ENCODE data around the gene LYZL1. TPM values are rescaled to one million over a fixed set of nuclear protein-coding genes. Genes with fewer than 3 reads are reported as not detected.
"Not testable (repeated sequence)": the region's sequence is repeated elsewhere in the genome, so short reads cannot be mapped to it uniquely, and the experiment has no call there.

Gene LYZL1
- polyA plus RNA-seq, 1 of the 3 experiments (the other 2 are of a cell fraction): not detected

- TF ChIP-seq, protein P1, sequence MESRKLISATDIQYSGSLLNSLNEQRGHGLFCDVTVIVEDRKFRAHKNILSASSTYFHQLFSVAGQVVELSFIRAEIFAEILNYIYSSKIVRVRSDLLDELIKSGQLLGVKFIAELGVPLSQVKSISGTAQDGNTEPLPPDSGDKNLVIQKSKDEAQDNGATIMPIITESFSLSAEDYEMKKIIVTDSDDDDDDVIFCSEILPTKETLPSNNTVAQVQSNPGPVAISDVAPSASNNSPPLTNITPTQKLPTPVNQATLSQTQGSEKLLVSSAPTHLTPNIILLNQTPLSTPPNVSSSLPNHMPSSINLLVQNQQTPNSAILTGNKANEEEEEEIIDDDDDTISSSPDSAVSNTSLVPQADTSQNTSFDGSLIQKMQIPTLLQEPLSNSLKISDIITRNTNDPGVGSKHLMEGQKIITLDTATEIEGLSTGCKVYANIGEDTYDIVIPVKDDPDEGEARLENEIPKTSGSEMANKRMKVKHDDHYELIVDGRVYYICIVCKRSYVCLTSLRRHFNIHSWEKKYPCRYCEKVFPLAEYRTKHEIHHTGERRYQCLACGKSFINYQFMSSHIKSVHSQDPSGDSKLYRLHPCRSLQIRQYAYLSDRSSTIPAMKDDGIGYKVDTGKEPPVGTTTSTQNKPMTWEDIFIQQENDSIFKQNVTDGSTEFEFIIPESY (IDR thresholded peaks at IDR 0.05; ENCODE audit: borderline replicate concordance, low read depth): no peak
Measured at GRCh38 chr10:29356931-29357330, 68.1 kb downstream of the LYZL1 start (continued).

- no peaks in the 10 kb centered on the region for H4K20me1 ChIP-seq (ENCODE audit: insufficient read depth)
- no peak for TF ChIP-seq FOXM1 (IDR thresholded peaks at IDR 0.05; ENCODE audit: low read depth)
- TF ChIP-seq FOXJ3 (CRISPR knock-in tag; IDR thresholded peaks at IDR 0.05): no peak
- TF ChIP-seq RAD21 (IDR thresholded peaks at IDR 0.05; ENCODE audit: low read length): no peak
- H3K36me3 ChIP-seq (replicated peaks in 1 of 2; ENCODE audit: control insufficient read depth in 1 of 2, insufficient read depth in 2 of 2, low read length in 1 of 2): no peaks in the 10 kb centered on the region
- H3F3A ChIP-seq (replicated peaks; ENCODE audit: insufficient read depth): no peaks in the 10 kb centered on the region
- H3K9me2 ChIP-seq: no peaks in the 10 kb centered on the region; the same call in 1 of the 2 replicates
- H3K27ac ChIP-seq (ENCODE audit: low read depth in 2 of 2, low read length in 1 of 2): no peak overlapping the region
- H3K4me2 ChIP-seq: no peak overlapping the region
- H3K9me3 ChIP-seq: no peaks in the 10 kb centered on the region
- no peaks in the 10 kb centered on the region for H3K79me2 ChIP-seq (ENCODE audit: insufficient read depth)
- 79% methylated on average over 12 of the region's 12 CpGs for WGBS (ENCODE audit: low lambda C conversion rate)
- ChIA-PET POLR2A (no interaction called here), CTCF (interaction anchor here (1.1 kb wide), 1 partner anchor 731 kb away, joined by 3 read pairs; no protein-coding TSS in a partner anchor)
- H3K9ac ChIP-seq: no peak overlapping the region
- no peak for DNase-seq
- no peaks in the 10 kb centered on the region; the same call in 1 of the 2 replicates for H3K27me3 ChIP-seq (ENCODE audit: insufficient read depth)
- H3K4me1 ChIP-seq (ENCODE audit: control insufficient read depth in 1 of 2, insufficient read depth in 2 of 2, low read depth in 1 of 2, low read length in 1 of 2): no peaks in the 10 kb centered on the region; a peak in 1 of 4 replicates
- no peak overlapping the region for H2AFZ ChIP-seq (ENCODE audit: low read depth)
- H3K4me3 ChIP-seq (ENCODE audit: low read depth in 2 of 2, low read length in 1 of 2): no peak overlapping the region
Measured at GRCh38 chr10:29358010-29358616, 69.2 kb downstream of the LYZL1 start.

DNA sequence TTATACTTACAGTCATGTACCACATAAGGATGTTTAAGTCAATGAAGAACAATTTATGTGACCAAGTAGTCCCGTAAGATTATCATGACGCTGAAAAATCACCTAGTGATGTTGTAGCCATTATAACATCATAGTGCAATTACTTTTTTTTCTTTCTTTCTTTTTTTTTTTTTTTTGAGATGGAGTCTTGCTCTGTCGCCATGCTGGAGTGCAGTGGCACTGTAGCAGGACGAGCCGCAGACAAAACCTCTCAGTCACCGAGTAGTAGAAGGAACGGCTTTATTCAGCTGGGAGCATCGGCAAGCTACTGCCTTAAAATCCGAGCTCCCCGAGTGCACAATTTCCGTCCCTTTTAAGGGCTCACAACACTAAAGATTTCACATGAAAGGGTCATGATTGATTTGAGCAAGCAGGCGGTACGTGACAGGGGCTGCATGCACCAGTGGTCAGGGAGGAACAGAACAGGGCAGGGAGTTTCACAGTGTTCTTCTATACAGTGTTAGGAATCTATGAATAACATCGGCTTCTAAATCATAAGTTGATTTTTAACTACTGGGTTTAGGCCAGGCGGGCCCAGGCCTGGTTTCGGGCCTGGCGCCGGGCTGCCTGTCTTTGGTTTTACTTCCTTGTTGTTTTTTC lies 71.5 kb downstream of the LYZL1 start:
- 82% methylated on average over 18 of the region's 18 CpGs for WGBS (ENCODE audit: low lambda C conversion rate)
- DNase-seq; H3K27me3 ChIP-seq (ENCODE audit: insufficient read depth); H3F3A ChIP-seq (replicated peaks; ENCODE audit: insufficient read depth); H3K4me3 ChIP-seq (ENCODE audit: low read depth in 2 of 2, low read length in 1 of 2); H3K9ac ChIP-seq; H3K4me2 ChIP-seq; H3K9me3 ChIP-seq; H3K27ac ChIP-seq (ENCODE audit: low read depth in 2 of 2, low read length in 1 of 2); H4K20me1 ChIP-seq (ENCODE audit: insufficient read depth); CTCF ChIA-PET; H3K4me1 ChIP-seq (ENCODE audit: control insufficient read depth in 1 of 2, insufficient read depth in 2 of 2, low read depth in 1 of 2, low read length in 1 of 2); H2AFZ ChIP-seq (ENCODE audit: low read depth); H3K36me3 ChIP-seq (replicated peaks in 1 of 2; ENCODE audit: control insufficient read depth in 1 of 2, insufficient read depth in 2 of 2, low read length in 1 of 2); POLR2A ChIA-PET; H3K79me2 ChIP-seq (ENCODE audit: insufficient read depth); H3K9me2 ChIP-seq: not testable (repeated sequence)

All from SK-N-SH (cell line).